ENCODE measurements around the gene SMCO4. TPM values are rescaled to one million over a fixed set of nuclear protein-coding genes. Genes with fewer than 3 reads are reported as not detected.

Gene SMCO4
- total RNA-seq, 2 experiments from 2014 or later = 0.30 TPM; not detected in 1

- H3K27me3 ChIP-seq (ENCODE audit: control insufficient read depth in 1 of 2, insufficient read depth in 2 of 2, low read length in 2 of 2) = no peaks in the 10 kb centered on the region
- Mint-ChIP-seq H3K4me3 (no peak overlapping the region), H3K36me3 (ENCODE audit: low read depth) (no peaks in the 10 kb centered on the region), H3K9me3 (no peaks in the 10 kb centered on the region), H3K27ac (no peak overlapping the region), H3K27me3 (no peaks in the 10 kb centered on the region), H3K4me1 (ENCODE audit: low read depth) (no peaks in the 10 kb centered on the region)
- H3K27ac ChIP-seq (ENCODE audit: low read depth in 1 of 2, low read length in 2 of 2) = no peak overlapping the region
- no peak overlapping the region for H3K4me3 ChIP-seq (ENCODE audit: low read length)
- intact Hi-C loops (cut with DNase I, micrococcal nuclease) = no loop called here
- TF ChIP-seq, protein P1, sequence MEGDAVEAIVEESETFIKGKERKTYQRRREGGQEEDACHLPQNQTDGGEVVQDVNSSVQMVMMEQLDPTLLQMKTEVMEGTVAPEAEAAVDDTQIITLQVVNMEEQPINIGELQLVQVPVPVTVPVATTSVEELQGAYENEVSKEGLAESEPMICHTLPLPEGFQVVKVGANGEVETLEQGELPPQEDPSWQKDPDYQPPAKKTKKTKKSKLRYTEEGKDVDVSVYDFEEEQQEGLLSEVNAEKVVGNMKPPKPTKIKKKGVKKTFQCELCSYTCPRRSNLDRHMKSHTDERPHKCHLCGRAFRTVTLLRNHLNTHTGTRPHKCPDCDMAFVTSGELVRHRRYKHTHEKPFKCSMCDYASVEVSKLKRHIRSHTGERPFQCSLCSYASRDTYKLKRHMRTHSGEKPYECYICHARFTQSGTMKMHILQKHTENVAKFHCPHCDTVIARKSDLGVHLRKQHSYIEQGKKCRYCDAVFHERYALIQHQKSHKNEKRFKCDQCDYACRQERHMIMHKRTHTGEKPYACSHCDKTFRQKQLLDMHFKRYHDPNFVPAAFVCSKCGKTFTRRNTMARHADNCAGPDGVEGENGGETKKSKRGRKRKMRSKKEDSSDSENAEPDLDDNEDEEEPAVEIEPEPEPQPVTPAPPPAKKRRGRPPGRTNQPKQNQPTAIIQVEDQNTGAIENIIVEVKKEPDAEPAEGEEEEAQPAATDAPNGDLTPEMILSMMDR (IDR thresholded peaks at IDR 0.05) = no peak
- no peaks in the 10 kb centered on the region for H3K9me3 ChIP-seq (ENCODE audit: control insufficient read depth in 1 of 2, insufficient read depth in 1 of 2, low read length in 2 of 2)
- H3K36me3 ChIP-seq (ENCODE audit: insufficient read depth, low read length) = no peaks in the 10 kb centered on the region
- POLR2A ChIA-PET = no interaction called here
- no peaks in the 10 kb centered on the region for H3K4me1 ChIP-seq (ENCODE audit: insufficient read depth, low read length)
- CTCF ChIA-PET = no interaction called here
- DNase-seq = no peak
- no peak for ATAC-seq (ENCODE audit: poor library complexity)
These were observed 52.1 kb downstream of the SMCO4 start for GRCh38 chr11:93490996-93491618.

DNA sequence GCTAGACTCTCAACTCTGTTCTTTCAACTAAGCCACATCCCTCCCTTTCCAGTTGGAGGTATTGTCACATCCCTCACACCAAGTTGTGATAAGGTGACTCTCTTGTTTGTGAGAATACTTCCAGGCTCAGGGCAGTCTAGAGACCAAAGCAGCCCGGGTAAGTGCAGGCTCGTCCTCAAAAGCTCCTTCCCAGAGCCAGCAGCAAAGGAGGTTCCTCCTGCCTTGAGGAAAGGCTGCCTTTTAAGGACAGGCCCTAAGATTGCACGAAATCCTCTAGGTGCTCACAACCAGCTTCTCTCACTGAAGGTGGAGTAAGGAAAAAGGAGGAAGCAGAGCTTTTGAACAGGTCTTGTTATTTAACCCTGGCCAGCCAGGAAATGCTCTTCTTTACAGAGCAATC is 53.4 kb downstream of the SMCO4 start:
- Mint-ChIP-seq H3K4me1 (ENCODE audit: low read depth) (no peaks in the 10 kb centered on the region), H3K27me3 (no peaks in the 10 kb centered on the region)
- CTCF ChIA-PET = no interaction called here

DNA sequence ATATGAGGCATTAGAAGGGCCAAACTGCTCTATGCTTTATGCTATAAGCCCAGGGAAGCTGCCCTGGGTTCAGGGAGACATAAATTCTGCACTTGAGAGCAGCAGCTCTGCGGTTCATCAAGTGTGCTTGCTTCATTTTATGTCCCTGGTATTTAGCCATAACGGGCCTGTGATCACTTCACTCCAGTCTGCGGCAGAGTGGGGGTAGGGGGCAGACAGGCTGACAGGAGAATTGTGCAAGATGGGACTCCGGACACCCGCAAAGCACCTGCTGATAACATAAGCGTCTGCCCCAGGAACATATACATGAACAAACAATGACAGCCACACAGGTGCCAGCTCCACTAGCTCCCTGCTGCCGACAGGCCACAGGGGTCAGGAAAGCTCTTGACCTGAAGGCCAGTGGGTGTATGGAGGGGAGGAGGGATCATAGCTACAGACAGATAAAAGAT is 56.1 kb downstream of the SMCO4 start:
- DNase-seq (no peak), ATAC-seq (ENCODE audit: poor library complexity) (no peak)
- TF ChIP-seq, protein P1 (IDR thresholded peaks at IDR 0.05) = no peak
- H3K4me3 Mint-ChIP-seq = no peak overlapping the region
- H3K27ac Mint-ChIP-seq = no peak overlapping the region
- intact Hi-C loops (cut with DNase I, micrococcal nuclease) = no loop called here
- H3K9me3 ChIP-seq (ENCODE audit: control insufficient read depth in 1 of 2, insufficient read depth in 1 of 2, low read length in 2 of 2) = peaks cover 0 to 1% of the 10 kb centered on the region in 2 experiments
- H3K9me3 Mint-ChIP-seq = no peaks in the 10 kb centered on the region
- no peak overlapping the region for H3K4me3 ChIP-seq (ENCODE audit: low read length)
- H3K27ac ChIP-seq (ENCODE audit: low read depth in 1 of 2, low read length in 2 of 2) = no peak overlapping the region
- H3K4me1 Mint-ChIP-seq (ENCODE audit: low read depth) = no peaks in the 10 kb centered on the region
- CTCF ChIA-PET = no interaction called here
- H3K36me3 Mint-ChIP-seq (ENCODE audit: low read depth) = no peaks in the 10 kb centered on the region
- no peaks in the 10 kb centered on the region for H3K27me3 Mint-ChIP-seq
- no peaks in the 10 kb centered on the region for H3K27me3 ChIP-seq (ENCODE audit: control insufficient read depth in 1 of 2, insufficient read depth in 2 of 2, low read length in 2 of 2)
- H3K4me1 ChIP-seq (ENCODE audit: insufficient read depth, low read length) = no peaks in the 10 kb centered on the region
- POLR2A ChIA-PET = no interaction called here
- peaks cover 2% of the 10 kb centered on the region for H3K36me3 ChIP-seq (ENCODE audit: insufficient read depth, low read length)

More for the DNA sequence above, 53.4 kb downstream of the SMCO4 start:
- Histone ChIP-seq H3K36me3 (ENCODE audit: insufficient read depth, low read length) (no peaks in the 10 kb centered on the region), H3K27ac (ENCODE audit: low read depth in 1 of 2, low read length in 2 of 2) (no peak overlapping the region), H3K4me1 (ENCODE audit: insufficient read depth, low read length) (no peaks in the 10 kb centered on the region), H3K9me3 (ENCODE audit: control insufficient read depth in 1 of 2, insufficient read depth in 1 of 2, low read length in 2 of 2) (no peaks in the 10 kb centered on the region), H3K27me3 (ENCODE audit: control insufficient read depth in 1 of 2, insufficient read depth in 2 of 2, low read length in 2 of 2) (no peaks in the 10 kb centered on the region), H3K4me3 (ENCODE audit: low read length) (no peak overlapping the region)
- TF ChIP-seq, protein P1 (IDR thresholded peaks at IDR 0.05) = no peak
- POLR2A ChIA-PET = no interaction called here
- no peaks in the 10 kb centered on the region for H3K36me3 Mint-ChIP-seq (ENCODE audit: low read depth)
- H3K27ac Mint-ChIP-seq = no peak overlapping the region
- H3K4me3 Mint-ChIP-seq = no peak overlapping the region
- ATAC-seq (ENCODE audit: poor library complexity) = no peak
- no peaks in the 10 kb centered on the region for H3K9me3 Mint-ChIP-seq
- DNase-seq = no peak
- intact Hi-C loops (cut with DNase I, micrococcal nuclease) = no loop called here

All from CD4-positive, alpha-beta T cell (primary cell).